GM21423 (cell line): ENCODE measurements around the gene IL25.
"Not testable (repeated sequence)": the region's sequence is repeated elsewhere in the genome, so short reads cannot be mapped to it uniquely, and the experiment has no call there.

ENCODE experiments used
- ATAC-seq: cut with Tn5 transposase; IDR thresholded peaks from one replicate; pipeline ENCODE4 v1.9.1; 2021; ENCODE audit warnings: mild to moderate bottlenecking, moderate library complexity; ENCODE audit not compliant: unreplicated experiment

The IL25 gene

DNA sequence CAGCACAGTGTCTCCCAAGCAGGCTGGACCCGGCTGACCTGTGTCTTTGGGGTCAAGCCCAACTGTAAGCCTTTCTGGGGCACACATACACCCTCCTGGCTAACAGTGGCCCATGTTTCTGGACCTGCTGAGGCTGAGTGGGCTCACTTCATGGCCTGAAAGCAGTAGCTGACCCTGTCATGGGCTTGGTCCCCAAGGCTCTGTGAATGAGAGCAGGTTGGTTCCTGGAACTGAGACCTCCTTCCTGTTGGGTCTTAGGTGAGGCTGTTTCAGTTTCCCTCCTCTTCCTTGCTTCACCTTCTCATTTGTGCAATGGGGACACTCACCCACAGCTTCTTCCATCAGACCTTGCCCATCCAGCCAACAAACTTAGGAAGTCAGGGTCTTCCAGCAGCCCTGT lies 744 bp upstream of the IL25 start:
- no peak for ATAC-seq

DNA sequence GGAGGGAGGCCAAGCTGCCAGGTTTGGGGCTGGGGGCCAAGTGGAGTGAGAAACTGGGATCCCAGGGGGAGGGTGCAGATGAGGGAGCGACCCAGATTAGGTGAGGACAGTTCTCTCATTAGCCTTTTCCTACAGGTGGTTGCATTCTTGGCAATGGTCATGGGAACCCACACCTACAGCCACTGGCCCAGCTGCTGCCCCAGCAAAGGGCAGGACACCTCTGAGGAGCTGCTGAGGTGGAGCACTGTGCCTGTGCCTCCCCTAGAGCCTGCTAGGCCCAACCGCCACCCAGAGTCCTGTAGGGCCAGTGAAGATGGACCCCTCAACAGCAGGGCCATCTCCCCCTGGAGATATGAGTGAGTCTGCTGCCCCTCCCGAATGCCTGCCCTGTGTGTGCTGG lies 432 bp downstream of the IL25 start:
- no peak for ATAC-seq

DNA sequence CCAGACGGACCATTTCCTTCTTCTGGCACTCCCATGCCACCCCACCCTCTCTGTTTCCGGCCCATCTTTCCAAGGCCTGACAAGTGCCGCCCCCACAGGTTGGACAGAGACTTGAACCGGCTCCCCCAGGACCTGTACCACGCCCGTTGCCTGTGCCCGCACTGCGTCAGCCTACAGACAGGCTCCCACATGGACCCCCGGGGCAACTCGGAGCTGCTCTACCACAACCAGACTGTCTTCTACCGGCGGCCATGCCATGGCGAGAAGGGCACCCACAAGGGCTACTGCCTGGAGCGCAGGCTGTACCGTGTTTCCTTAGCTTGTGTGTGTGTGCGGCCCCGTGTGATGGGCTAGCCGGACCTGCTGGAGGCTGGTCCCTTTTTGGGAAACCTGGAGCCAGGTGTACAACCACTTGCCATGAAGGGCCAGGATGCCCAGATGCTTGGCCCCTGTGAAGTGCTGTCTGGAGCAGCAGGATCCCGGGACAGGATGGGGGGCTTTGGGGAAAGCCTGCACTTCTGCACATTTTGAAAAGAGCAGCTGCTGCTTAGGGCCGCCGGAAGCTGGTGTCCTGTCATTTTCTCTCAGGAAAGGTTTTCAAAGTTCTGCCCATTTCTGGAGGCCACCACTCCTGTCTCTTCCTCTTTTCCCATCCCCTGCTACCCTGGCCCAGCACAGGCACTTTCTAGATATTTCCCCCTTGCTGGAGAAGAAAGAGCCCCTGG lies 3.1 kb downstream of the IL25 start:
- ATAC-seq, result no peak

DNA sequence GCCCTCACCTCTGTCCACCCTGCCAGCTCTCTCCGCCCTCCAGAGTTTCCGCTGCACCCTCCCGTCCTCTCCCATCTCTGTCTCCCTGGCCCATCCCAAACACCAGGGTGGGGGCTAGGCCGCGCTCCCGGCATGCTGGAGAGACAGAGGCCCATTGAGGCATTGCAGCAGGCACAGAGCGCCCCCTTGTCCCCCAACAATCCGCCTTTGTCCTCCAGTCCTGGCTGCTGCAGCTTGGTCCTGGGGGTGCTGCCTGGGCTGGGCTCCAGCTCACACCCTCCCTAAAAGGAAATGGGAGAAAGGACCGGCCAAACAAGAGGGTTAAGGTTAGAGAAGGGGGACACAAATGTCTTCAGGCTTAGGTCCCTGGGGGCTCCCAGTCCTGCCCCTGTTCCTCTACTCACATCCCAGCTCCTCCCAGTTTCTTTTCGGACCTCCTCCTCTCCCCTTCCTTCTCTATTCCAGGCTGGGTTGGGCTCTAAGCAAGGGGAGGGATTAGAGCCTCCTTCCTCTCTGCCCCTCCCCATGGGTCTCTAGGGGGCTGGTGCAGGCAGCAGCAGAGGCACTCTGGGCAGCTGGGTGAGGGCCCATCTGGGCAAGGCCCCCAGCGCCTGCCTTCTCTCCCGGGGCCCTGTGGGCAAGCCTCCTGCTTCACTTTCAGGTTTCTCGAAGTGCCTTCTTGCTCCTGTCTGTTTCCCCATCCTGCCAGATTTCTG lies 4.0 kb downstream of the IL25 start, which contains the start of gene CMTM5:
Gene CMTM5, plus strand, starts transcription at position 565 of the 716 bp plus-strand sequence. CDS start 206 bp downstream, outside the sequence.
- no peak for ATAC-seq

DNA sequence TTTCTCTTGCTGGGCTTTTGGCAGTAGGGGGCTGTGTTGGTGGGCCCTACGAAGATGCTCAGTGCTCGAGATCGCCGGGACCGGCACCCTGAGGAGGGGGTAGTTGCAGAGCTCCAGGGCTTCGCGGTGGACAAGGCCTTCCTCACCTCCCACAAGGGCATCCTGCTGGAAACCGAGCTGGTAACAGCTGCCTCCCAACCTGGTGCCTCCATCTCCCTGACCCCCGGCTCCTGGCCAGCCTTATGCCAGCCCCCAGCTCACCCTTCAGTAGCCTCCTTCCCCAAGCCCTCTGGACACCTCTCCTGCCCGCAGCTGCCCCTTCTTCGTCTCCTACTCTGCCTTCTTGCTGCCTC lies 4.6 kb downstream of the IL25 start:
- no peak for ATAC-seq

DNA sequence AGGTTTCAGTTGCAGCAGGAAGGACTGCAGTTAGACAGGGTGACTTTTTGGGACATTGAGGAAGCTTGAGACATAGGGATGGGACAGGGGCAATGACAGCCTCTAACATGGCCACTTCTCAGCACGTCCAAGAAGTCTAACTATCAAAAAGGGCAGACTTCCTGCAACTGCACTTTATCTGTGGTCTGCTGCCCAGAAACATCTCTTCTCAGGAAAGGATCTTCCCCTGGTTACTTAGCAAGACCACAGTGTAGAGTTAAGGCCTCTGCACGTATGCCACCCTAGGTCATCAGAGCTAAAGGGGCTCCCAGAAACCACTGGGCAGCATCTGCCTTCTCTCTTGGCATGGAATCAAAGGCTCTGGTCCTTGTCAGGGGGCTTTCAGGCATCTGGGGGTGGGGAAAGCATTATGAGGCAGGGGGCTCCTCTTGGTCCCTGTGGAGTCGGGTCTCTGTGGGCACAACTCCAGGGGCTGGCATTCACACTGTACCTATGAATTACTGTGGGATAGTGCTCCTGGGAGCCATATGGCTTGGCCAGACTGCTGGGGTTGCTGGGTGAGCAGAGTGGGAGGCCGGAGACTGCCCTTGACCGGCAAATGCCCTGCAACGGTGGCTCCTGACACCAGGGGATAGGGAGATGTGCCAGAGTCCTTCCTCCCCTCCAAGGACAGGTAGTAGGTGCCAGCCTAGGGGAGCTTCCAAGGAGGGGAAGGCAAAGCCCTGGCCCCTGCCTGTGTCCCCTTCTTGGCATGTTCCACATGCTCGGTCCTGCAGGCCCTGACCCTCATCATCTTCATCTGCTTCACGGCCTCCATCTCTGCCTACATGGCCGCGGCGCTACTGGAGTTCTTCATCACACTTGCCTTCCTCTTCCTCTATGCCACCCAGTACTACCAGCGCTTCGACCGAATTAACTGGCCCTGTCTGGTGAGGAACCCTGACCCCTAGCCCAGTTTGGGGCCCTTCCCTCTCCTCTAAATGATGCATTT lies 5.3 kb downstream of the IL25 start:
- ATAC-seq, result no peak

DNA sequence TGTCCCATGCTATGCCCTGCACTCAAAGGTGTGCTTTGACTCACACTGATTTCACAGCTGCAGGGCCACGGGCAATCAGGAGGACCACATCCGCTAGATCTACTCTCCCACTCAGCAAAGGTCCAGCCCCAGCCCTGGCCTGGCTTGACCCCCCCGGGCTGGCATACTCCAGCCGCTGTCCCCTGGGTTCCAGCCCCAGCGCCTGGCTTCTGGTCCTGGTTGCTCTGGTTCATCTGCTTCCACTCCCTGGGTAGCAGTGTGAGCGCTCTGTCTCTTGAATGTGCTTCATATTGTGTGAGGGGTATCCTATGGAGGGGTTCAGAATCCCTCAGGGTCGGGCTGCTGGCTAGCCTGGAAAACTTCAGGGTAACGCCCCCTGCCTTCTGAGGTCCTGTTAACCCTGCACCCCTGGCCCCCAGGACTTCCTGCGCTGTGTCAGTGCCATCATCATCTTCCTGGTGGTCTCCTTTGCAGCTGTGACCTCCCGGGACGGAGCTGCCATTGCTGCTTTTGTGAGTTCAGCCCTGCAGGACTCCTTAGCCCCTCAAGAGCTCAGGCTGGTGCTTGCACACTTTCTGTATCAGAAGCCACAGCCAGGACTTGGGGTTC lies 6.1 kb downstream of the IL25 start:
- no peak for ATAC-seq

DNA sequence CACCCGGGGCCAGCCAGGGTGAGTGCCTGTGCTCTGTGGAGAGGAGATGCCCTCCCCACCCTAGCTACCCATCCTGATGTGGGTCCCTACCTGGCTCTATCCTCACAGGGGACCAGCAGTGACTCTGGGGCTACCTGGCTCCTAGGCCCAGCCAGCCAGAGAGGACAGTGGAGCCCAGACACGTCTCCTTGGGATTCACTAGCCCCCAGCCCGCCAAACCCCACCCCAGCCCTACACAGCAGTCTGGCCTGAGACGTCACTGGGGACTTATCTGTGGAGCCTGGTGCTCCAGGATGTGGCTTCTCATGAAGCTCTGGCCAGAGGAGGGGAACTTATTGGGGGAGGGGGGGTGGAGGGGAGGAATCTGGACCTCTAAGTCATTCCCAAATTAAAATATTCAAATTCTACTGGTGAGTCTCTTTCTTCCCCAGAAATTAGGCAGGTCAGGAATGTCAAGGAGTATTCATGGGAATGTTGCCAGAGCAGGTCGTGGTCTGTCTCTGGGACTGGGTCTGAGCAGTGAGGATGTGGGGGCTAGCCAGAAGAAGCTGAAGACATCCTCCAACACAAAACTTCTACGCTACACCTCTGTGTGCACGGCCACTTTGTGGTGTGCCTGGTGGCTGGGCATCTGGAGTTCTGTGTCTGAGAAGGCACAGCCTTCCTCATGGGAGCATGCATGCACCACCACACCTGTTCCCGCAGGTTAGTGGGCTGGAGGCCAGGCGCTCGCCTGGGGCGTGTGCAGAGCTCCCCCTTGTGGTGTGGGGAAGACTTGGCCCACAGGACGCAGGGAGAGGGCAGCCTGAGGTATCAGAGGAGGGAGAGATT lies 7.0 kb downstream of the IL25 start:
- ATAC-seq, result no peak

DNA sequence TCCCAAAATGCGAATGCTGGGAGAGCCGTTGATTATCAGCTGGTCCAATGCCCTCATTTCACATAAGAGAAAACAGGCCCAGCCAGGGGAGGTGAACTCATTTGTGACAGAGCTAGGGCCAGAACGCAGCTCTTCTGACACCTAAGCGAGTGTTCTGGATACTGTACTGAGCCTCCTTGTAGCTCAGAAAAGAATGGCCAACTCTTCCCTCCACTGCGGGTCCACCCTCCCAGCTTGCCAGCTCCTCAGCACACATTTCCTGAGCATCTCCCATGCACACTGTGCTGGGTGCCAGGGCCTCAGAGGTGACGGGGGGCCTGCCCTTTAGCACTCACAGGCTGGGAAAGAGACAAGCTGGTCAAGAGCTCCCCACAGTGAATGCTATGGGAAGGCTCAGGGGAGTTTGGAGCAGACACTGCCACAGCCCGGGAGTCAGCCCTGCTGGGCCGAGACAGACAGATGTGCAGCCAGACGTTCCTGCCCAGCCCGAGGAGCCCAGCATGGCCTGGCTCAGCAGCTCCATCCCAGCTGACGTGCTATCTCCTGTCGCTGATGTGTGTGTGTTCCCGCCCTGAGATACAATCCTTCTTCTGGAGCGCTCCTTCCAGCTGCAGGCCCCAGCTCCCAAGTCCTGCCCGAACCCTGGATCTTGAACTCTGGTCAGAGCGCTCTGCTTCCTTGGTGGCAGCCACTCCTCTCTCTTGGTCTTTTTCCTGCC lies 7.7 kb downstream of the IL25 start:
- ATAC-seq, result no peak

DNA sequence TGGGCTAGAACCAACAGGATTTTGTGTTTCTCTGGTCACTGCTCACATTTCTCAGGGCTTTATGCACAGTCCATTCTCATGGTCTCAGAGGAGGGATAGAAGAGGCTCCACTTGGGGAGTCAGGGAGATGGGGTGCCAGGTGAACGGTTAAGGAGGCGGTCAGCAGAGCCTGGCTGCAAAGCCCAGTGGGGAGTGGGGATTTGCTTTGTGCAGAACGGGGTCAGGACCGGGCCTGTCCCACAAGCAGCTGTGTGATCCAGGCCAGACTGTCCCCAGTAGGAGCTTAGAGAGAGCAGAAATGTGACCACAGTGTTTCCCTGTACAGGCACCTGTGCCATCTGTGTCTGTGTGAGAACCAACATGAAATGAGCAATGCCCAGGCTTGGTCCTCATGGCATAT lies 8.4 kb downstream of the IL25 start:
- ATAC-seq, result no peak

DNA sequence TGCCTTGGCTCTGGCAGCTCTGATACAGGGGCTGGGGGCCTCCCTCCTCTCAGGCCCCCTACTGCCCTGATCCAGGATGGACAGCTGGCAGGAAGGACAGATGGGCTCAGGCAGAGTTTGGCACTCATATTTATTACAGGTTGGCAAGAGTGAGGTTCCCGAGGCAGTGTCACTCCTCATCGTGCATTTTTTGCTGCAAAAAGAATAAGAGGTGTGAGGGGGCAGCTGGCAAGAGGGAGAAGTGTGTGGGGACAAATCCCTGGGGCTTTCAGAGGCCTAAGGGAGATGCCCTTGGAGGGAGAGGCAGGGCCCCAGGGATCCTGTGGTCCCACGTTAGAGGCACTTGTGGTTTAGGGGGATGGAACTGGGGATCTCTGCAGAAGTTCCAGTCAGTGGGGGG lies 9.3 kb downstream of the IL25 start:
- no peak for ATAC-seq

DNA sequence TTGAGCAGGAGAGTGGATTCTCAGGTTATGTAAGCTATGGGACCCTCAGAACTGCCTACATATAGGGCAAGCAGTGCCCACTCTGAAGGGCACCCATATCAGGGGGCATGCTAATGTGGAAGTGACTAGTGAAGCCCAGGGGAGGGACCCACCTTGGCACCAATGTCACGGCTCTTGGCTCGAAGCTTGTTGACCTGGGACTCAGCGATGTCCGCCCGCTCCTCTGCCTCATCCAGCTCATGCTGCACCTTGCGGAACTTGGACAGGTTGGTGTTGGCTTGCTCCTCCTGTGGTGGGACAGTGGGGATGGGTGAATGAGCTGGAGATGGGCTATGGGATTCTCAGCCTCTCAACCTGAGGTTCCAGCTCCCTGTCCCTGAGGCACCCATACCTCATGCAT lies 9.7 kb downstream of the IL25 start:
- ATAC-seq, result no peak

DNA sequence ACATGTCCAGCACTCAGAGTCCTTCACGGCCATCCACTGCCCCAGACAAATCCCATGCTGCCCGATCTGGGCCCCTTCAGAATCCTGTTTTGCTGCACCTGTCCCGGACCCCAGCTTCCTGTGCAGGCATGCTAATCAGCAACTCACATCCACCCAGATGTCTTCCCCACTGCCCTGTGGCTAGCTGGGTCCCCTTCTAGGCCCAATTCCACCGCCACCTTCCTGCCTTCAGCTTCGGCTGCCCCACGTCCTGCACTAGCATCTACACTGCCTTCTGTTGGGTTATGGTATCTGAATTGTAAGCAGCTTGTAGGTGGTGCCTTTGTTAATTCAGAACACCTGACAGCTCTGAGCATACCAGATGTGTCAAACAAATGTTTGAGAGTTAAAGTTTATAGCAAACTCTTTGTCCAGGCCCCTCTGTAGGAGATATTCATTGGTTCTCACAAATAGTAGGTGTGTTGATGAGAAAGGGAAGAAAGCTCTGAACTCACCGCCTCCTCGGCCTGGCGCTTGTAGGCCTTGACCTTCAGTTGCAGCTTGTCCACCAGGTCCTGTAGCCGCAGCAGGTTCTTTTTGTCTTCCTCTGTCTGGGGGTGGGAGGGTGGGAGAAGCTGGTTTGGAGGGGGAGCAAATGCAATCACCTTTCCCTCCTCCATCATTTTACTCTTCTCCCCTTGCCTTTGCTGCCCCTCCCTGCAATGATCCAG lies 10.3 kb downstream of the IL25 start:
- ATAC-seq, result no peak

DNA sequence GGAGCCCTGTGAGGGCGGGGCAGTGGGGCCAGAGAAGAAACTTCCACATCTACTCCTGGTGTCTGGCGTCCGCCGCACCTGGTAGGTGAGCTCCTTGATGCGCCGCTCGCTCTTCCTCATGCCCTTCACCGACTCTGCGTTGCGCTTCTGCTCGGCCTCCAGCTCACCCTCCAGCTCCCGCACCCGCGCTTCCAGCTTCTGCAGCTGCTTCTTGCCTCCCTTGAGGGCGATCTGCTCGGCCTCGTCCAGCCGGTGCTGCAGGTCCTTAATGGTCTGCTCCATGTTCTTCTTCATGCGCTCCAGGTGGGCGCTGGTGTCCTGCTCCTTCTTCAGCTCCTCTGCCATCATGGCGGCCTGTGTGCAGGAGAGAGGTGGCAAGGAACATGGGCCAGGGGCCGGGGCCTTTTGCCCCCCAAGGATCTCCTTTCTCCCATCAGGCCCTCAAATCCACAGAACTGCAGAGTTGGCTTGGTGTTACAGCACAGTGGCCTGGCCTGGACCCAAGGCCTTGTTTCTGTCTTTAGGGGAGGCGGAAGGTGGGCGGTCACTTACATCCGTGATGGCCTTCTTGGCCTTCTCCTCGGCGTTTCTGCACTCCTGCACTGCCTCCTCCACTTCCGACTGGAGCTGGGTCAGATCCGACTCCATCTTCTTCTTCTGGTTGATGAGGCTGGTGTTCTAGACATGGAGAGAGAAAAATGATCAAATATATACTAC lies 11.9 kb downstream of the IL25 start:
- no peak for ATAC-seq

DNA sequence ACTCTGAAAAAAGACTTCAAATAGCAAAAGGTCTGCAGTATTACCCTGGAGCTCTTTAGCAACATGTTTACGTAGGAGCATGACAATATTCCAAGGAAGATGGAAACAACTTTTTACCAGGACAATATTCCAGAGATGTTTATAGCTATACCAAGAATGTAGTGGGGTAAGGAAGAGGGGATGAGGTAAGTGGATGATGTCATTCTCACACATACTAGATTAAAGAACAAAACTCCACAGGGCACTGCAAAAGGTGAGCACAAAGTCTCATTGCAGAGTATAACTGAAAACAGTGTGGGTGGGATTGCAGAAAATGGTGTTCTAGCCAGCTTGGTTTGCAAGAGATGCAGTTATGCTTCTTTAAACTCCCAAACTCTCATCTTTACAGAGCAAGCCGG lies 12.6 kb downstream of the IL25 start:
- ATAC-seq, result no peak

DNA sequence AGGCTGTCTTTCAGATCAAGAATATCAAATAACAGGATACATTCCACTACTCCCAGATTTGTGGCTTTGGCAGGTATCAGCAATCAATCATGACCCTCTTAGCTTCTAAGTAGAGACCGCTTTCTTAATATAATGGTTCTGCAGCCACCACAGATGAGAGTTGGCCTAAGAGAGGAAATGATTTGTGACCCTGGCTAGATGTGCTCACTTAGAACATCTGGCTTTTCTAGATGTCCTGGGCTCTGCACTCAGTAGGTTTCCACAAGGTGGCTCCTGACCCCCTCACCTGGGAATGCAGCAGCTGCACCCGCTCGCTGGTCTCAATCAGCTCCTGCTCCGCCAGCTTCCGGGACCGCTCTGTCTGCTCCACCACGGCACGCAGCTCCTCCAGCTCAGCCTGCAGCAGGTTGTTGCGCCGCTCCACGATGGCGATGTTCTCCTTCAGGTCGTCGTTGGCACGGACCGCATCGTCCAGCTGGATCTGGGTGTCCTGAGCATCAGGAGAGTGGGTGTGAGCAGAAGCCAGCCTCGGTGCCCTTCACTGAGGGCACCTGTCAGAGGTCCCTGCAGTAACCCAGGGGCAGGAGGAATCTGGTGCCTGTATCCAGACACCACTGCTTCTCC lies 13.1 kb downstream of the IL25 start:
- no peak for ATAC-seq

DNA sequence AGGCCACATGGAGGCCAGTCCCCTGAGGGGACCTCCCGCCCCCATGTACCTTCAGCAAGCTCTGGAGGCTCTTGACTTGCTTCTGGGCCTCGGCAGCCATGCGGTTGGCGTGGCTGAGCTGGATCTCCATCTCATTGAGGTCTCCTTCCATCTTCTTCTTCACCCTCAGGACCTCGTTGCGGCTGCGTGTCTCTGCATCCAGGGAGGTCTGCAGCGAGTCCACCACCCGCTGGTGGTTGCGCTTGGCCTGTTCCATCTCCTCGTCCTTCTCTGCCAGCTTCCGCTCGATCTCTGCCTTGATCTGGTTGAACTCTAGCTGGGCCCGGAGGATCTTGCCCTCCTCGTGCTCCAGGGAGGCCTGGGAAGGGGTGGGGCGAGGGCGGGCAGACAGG lies 13.7 kb downstream of the IL25 start:
- ATAC-seq, result not testable (repeated sequence)

DNA sequence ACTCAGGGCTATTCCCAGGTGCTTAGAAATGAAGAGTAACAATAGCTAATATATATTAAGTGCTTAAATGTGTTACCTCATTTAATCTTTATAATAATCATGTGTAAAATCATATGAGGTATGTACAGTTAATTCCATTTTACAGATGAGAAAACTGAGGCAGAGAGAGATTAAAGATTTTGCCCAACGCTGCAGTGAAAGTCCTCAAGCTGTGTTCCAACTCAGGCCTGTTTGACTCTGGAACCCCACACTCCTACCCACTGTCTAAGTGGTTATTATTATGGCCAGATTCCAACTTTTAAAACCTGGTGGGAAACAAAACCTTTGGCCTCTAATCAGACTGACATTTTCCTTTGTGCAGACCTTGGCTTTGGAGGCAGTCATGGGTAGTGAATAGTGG lies 14.4 kb downstream of the IL25 start:
- no peak for ATAC-seq
